Keratinocyte (primary cell): Measurements from ENCODE around the gene TFF3. TPM values are rescaled to one million over a fixed set of nuclear protein-coding genes. Genes with fewer than 3 reads are reported as not detected.

Source experiments
- DNase-seq: peaks from one replicate; pipeline ENCODE4 v3.0.0-alpha.2; 2011; ENCODE audit warnings: low read depth, missing footprints, low spot score
- FAIRE-seq: peaks from 2 replicates; lab custom pipeline; 2011; peaks lifted over from hg19 to GRCh38; lab: Jason Lieb, UNC
- H2AFZ ChIP-seq: 2 replicates; pipeline ENCODE4 v1.6.0; 2012; ENCODE audit warnings: low read length, control low read depth, inconsistent platforms; ENCODE audit not compliant: control insufficient read depth
- H3K27ac ChIP-seq: 2 replicates; pipeline ENCODE4 v1.5.1; 2011; ENCODE audit warnings: low read length; ENCODE audit not compliant: control insufficient read depth, insufficient read depth
- H3K27me3 ChIP-seq: 3 replicates; pipeline ENCODE4 v1.6.0; 2011; ENCODE audit warnings: low read length; ENCODE audit not compliant: control insufficient read depth, insufficient read depth; ENCODE audit errors: extremely low read depth
- H3K36me3 ChIP-seq, 2 experiments: 2 replicates in 1 of 2; 3 replicates in 1 of 2; pipeline ENCODE4 v1.5.1; 2011; ENCODE audit warnings: low read length in 2 of 2, mild to moderate bottlenecking in 1 of 2; ENCODE audit not compliant: control insufficient read depth in 2 of 2, insufficient read depth in 2 of 2; ENCODE audit errors: extremely low read depth in 1 of 2
- H3K4me1 ChIP-seq: 3 replicates; pipeline ENCODE4 v1.5.1; 2011; ENCODE audit warnings: low read length; ENCODE audit not compliant: control insufficient read depth, insufficient read depth; ENCODE audit errors: extremely low read depth
- H3K4me2 ChIP-seq: 3 replicates; pipeline ENCODE4 v1.6.0; 2011; ENCODE audit warnings: low read depth, low read length; ENCODE audit not compliant: control insufficient read depth, insufficient read depth; ENCODE audit errors: extremely low read depth
- H3K4me3 ChIP-seq, 3 experiments: fragments of 200-600 bp in 1 of 3; sonication (generic) in 1 of 3; 2 replicates in 2 of 3; 3 replicates in 1 of 3; pipeline ENCODE4 v1.5.1; 2011 to 2016; ENCODE audit warnings: low read length in 3 of 3, mild to moderate bottlenecking in 3 of 3, control low read depth in 2 of 3, inconsistent platforms in 1 of 3, low read depth in 1 of 3, mixed read lengths in 1 of 3, mixed run types in 1 of 3, moderate library complexity in 1 of 3; ENCODE audit not compliant: control insufficient read depth in 2 of 3, insufficient read depth in 2 of 3; ENCODE audit errors: extremely low read depth in 1 of 3
- H3K79me2 ChIP-seq: 2 replicates; pipeline ENCODE4 v1.6.0; 2012; ENCODE audit warnings: low read length; ENCODE audit not compliant: control insufficient read depth, insufficient read depth
- H3K9ac ChIP-seq: 3 replicates; pipeline ENCODE4 v1.6.0; 2011; ENCODE audit warnings: low read length; ENCODE audit not compliant: control insufficient read depth, insufficient read depth; ENCODE audit errors: extremely low read depth
- H3K9me1 ChIP-seq: 3 replicates; pipeline ENCODE4 v1.6.0; 2011; ENCODE audit warnings: low read length; ENCODE audit not compliant: control insufficient read depth, insufficient read depth; ENCODE audit errors: extremely low read depth
- H3K9me3 ChIP-seq: 2 replicates; pipeline ENCODE4 v1.5.1; 2012; ENCODE audit warnings: low read depth, low read length; ENCODE audit not compliant: control insufficient read depth
- H4K20me1 ChIP-seq: 3 replicates; pipeline ENCODE4 v1.6.0; 2011; ENCODE audit warnings: low read length; ENCODE audit not compliant: control insufficient read depth, insufficient read depth; ENCODE audit errors: extremely low read depth
- CTCF ChIP-seq, 3 experiments: IDR thresholded peaks in 1 of 3; conservative IDR thresholded peaks in 1 of 3; optimal IDR thresholded peaks in 1 of 3; 2 replicates in 2 of 3; 3 replicates in 1 of 3; pipeline versions ENCODE3 to v1.5.1; 2011; ENCODE audit warnings: low read length in 3 of 3, mild to moderate bottlenecking in 3 of 3, moderate library complexity in 2 of 3, control low read depth in 1 of 3, inconsistent platforms in 1 of 3; ENCODE audit not compliant: insufficient read depth in 2 of 3; ENCODE audit errors: extremely low read depth in 1 of 3
- EZH2 ChIP-seq: IDR thresholded peaks from one replicate; pipeline ENCODE4 v1.6.1; 2012; ENCODE audit warnings: inconsistent platforms, mild to moderate bottlenecking, low read length, moderate library complexity
- dilution Hi-C: fragments of 300-500 bp; cut with MboI; formaldehyde crosslinking; loops from one replicate; pipeline ENCODE4 v1.7.0; 2020; ENCODE audit warnings: low sequenced_read_pairs; ENCODE audit not compliant: extremely low pct_ligation_motif_present
- polyA plus RNA-seq, 5 experiments: library from polyadenylated mRNA; depleted of rRNA in 3 of 5; stranded (reverse) in 3 of 5; stranded (forward) in 1 of 5; unstranded in 1 of 5; fragments of >200 nt; gene quantifications; 1 replicate in 1 of 5; 2 replicates in 3 of 5; 3 replicates in 1 of 5; pipeline versions ENCODE4 v1.2.1 to v1.2.3, GENCODE V29; 2011 to 2012; ENCODE audit warnings: missing spikeins in 2 of 5, low read depth in 1 of 5, low replicate concordance in 1 of 5

Gene TFF3
- polyA plus RNA-seq, 1 donor (not counting 4 experiments of a cell fraction or from before 2014, with no cell fraction given) = not detected

GRCh38 chr21:42321231-42321630, 6.0 kb upstream of the TFF3 start:
- no peak overlapping the region for H3K27ac ChIP-seq
- no peaks in the 10 kb centered on the region for H3K79me2 ChIP-seq
- TF ChIP-seq EZH2 (no peak), CTCF (optimal IDR thresholded peaks at IDR 0.05 in 1 of 3, IDR thresholded peaks at IDR 0.05 in 1 of 3, conservative IDR thresholded peaks at IDR 0.05 in 1 of 3; ENCODE audit: extremely low read depth in 1 of 3, insufficient read depth in 2 of 3, low read length in 3 of 3) (no peak)
- no peaks in the 10 kb centered on the region for H3K9me1 ChIP-seq
- H3K4me2 ChIP-seq = no peak overlapping the region
- DNase-seq = no peak
- no peaks in the 10 kb centered on the region for H3K4me1 ChIP-seq
- dilution Hi-C loops = no loop called here
- H3K36me3 ChIP-seq = no peaks in the 10 kb centered on the region
- H3K9ac ChIP-seq = no peak overlapping the region
- no peak overlapping the region for H2AFZ ChIP-seq
- H3K4me3 ChIP-seq = no peak overlapping the region
- FAIRE-seq = no peak
- H4K20me1 ChIP-seq = no peaks in the 10 kb centered on the region
- peaks cover 8% of the 10 kb centered on the region for H3K27me3 ChIP-seq
- no peaks in the 10 kb centered on the region for H3K9me3 ChIP-seq

- DNase-seq (no peak), FAIRE-seq (no peak)
- Histone ChIP-seq H4K20me1 (no peaks in the 10 kb centered on the region), H3K36me3 (no peaks in the 10 kb centered on the region), H3K27ac (no peak overlapping the region), H2AFZ (no peak overlapping the region), H3K4me2 (no peak overlapping the region), H3K4me1 (no peaks in the 10 kb centered on the region), H3K27me3 (peaks cover 8% of the 10 kb centered on the region), H3K79me2 (no peaks in the 10 kb centered on the region), H3K9me1 (no peaks in the 10 kb centered on the region), H3K4me3 (no peak overlapping the region), H3K9ac (no peak overlapping the region), H3K9me3 (no peaks in the 10 kb centered on the region)
- TF ChIP-seq EZH2 (no peak), CTCF (optimal IDR thresholded peaks at IDR 0.05 in 1 of 3, IDR thresholded peaks at IDR 0.05 in 1 of 3, conservative IDR thresholded peaks at IDR 0.05 in 1 of 3; ENCODE audit: extremely low read depth in 1 of 3, insufficient read depth in 2 of 3, low read length in 3 of 3) (no peak)
- dilution Hi-C loops = no loop called here
These were observed 5.6 kb upstream of the TFF3 start for GRCh38 chr21:42320791-42321190.
